ENCODE results near the gene POGZ. TPM values are rescaled to one million over a fixed set of nuclear protein-coding genes. Genes with fewer than 3 reads are reported as not detected.

Gene POGZ, protein sequence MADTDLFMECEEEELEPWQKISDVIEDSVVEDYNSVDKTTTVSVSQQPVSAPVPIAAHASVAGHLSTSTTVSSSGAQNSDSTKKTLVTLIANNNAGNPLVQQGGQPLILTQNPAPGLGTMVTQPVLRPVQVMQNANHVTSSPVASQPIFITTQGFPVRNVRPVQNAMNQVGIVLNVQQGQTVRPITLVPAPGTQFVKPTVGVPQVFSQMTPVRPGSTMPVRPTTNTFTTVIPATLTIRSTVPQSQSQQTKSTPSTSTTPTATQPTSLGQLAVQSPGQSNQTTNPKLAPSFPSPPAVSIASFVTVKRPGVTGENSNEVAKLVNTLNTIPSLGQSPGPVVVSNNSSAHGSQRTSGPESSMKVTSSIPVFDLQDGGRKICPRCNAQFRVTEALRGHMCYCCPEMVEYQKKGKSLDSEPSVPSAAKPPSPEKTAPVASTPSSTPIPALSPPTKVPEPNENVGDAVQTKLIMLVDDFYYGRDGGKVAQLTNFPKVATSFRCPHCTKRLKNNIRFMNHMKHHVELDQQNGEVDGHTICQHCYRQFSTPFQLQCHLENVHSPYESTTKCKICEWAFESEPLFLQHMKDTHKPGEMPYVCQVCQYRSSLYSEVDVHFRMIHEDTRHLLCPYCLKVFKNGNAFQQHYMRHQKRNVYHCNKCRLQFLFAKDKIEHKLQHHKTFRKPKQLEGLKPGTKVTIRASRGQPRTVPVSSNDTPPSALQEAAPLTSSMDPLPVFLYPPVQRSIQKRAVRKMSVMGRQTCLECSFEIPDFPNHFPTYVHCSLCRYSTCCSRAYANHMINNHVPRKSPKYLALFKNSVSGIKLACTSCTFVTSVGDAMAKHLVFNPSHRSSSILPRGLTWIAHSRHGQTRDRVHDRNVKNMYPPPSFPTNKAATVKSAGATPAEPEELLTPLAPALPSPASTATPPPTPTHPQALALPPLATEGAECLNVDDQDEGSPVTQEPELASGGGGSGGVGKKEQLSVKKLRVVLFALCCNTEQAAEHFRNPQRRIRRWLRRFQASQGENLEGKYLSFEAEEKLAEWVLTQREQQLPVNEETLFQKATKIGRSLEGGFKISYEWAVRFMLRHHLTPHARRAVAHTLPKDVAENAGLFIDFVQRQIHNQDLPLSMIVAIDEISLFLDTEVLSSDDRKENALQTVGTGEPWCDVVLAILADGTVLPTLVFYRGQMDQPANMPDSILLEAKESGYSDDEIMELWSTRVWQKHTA (N-terminal part only)
- total RNA-seq, result 8.0 and 11.5 TPM in 2 replicates

DNA sequence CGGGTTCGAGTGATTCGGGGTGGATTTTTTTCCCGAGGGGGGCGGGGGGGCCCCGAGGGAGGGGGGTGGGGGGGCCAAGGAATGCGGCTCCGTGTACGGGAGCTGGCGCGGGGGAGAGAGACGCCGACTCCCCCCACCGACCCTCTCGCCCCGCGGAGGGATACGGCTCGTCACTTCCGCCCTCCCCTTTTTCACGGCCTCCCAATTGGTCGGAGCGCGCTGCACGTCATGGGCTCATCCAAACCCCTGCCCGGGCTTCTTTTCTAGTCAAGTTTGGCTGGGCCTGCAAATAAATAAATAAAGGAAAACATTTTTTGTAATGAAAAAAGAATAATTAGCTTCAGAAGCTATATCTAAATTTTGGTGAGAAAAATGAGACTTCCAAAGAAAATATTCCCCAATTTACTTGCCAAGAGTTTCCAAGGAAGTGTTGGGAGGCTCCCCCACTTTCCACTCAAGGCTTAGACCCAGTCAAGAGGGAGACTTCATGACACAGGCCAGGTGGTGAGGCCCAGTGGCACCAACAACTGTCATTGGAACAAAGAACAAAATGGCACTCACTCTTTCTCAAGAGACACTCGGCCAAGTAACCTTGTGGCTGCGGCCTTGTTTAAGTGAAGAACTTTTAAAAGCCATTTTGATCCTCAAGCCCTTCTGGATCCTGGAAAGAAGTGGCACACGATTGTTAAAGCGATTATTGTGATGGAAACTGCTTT lies at the start of gene POGZ:
Gene POGZ (minus strand): TSS at position 164 of the 716 bp plus-strand sequence. CDS start 17,290 bp downstream, outside the sequence.

DNA sequence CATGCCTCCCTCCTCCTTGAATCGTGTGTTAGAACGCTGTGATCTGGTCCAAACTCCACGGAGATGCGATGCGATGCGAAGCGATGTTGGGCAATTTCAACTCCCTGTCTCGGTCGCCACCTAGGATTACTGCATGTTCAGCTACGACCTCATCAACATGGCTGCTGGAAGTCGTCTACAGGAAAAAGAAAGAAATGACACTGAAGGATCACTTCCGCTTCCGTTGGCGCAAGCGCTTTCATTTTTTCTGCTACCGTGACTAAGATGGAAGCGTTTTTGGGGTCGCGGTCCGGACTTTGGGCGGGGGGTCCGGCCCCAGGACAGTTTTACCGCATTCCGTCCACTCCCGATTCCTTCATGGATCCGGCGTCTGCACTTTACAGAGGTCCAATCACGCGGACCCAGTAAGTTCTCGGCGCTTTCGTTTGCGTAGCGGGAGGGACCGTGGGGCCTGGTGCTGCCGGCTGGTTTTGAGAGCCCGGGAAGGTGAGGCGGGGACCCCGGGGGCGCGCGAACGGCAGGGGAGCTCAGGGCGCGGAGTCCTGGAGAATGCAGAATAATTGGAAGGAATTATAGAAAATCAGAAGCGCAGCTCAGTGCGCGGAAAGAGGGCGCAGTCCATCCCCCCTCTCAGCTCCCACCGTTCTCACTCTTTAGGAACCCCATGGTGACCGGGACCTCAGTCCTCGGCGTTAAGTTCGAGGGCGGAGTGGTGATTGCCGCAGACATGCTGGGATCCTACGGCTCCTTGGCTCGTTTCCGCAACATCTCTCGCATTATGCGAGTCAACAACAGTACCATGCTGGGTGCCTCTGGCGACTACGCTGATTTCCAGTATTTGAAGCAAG lies 59.7 kb downstream of the POGZ start, which contains the start of gene PSMB4:
Gene PSMB4 (plus strand): TSS at position 250 of the 848 bp plus-strand sequence. CDS start 15 bp downstream, at position 265.

DNA sequence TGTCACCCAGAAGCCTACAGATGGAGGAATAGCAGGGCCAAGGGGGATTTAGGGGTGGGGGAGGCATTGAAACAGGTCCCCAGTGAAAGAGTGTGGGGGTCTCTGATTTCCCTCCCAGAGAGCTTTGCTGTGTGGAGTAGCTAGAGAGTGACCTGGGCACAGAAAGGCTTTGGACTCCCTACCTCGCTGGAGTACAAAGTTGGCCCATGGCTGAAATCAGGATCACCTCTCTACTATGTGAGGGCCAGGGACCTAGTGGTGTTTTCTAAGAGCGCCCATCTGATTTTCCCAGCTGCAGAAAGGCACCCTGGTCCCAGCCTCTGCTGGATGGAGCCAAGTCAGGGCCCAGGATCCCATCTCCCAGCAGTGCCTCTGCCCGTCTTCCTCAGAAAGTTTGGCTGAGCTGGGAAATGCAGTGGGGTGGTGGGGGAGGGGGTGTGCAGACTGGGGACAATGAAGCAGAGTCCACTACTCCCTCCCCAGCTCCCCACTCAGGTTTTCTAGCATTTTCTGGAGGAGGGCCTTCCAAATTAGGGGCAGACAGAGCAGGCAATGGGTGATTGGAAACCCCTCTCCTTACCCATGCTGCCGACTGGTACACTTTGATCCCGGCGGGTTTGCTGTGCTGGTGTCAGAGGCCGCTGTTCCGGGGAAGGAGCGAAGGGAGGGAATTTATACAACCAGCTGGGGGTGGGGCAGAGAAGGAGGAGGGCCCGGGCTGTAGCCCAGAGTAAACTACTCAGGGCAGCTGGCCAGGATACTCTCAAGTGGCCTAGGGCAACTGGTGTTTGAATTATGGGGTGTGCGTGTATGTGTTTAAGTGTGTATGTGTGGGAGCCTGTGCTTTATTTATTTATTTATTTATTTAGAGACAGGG lies 87.0 kb downstream of the POGZ start, which contains the start of gene SELENBP1:
Gene SELENBP1 (minus strand): TSS at position 648 of the 877 bp plus-strand sequence. CDS start 64 bp downstream, at position 584.

Other genes starting within 250 kb of the POGZ start
- gene PSMD4, start 204.8 kb downstream of the POGZ start, total RNA-seq, result 121 and 161 TPM in 2 replicates
- gene ZNF687, start 177.2 kb downstream of the POGZ start, total RNA-seq, result 13.3 and 14.2 TPM in 2 replicates
- gene PI4KB, start 132.1 kb downstream of the POGZ start, total RNA-seq, result 44.8 and 47.2 TPM in 2 replicates
- 31.9 and 35.1 TPM in 2 replicates for gene RFX5, start 112.2 kb downstream of the POGZ start, total RNA-seq
- gene SELENBP1, start 86.8 kb downstream of the POGZ start, total RNA-seq, result 1.6 and 2.2 TPM in 2 replicates
- gene PSMB4, start 59.9 kb downstream of the POGZ start, total RNA-seq, result 272 and 354 TPM in 2 replicates
- gene CGN, start 51.9 kb upstream of the POGZ start, total RNA-seq, result 0.16 and 0.19 TPM in 2 replicates
- gene TUFT1, start 80.8 kb upstream of the POGZ start, total RNA-seq, result 16.4 and 16.6 TPM in 2 replicates
- gene SNX27, start 152.6 kb upstream of the POGZ start, total RNA-seq, result 9.6 and 12.1 TPM in 2 replicates

Measured in hair follicular keratinocyte (primary cell).